GM10266 (cell line): Measurements from ENCODE around the gene SLC1A2.
"Not testable (repeated sequence)": the region's sequence is repeated elsewhere in the genome, so short reads cannot be mapped to it uniquely, and the experiment has no call there.

ENCODE experiments used
- DNase-seq: peaks from one replicate; pipeline ENCODE4 v3.0.0; 2012; ENCODE audit errors: extremely low spot score
- TF ChIP-seq, protein P1 (sequence below): IDR thresholded peaks from 2 replicates; pipeline ENCODE4 v1.5.1; 2012; ENCODE audit warnings: mild to moderate bottlenecking, low read depth; ENCODE audit not compliant: control insufficient read depth, insufficient read depth; ENCODE audit errors: missing control alignments

Gene SLC1A2

GRCh38 chr11:35234460-35235156 is 184.8 kb downstream of the SLC1A2 start:
- TF ChIP-seq, protein P1, sequence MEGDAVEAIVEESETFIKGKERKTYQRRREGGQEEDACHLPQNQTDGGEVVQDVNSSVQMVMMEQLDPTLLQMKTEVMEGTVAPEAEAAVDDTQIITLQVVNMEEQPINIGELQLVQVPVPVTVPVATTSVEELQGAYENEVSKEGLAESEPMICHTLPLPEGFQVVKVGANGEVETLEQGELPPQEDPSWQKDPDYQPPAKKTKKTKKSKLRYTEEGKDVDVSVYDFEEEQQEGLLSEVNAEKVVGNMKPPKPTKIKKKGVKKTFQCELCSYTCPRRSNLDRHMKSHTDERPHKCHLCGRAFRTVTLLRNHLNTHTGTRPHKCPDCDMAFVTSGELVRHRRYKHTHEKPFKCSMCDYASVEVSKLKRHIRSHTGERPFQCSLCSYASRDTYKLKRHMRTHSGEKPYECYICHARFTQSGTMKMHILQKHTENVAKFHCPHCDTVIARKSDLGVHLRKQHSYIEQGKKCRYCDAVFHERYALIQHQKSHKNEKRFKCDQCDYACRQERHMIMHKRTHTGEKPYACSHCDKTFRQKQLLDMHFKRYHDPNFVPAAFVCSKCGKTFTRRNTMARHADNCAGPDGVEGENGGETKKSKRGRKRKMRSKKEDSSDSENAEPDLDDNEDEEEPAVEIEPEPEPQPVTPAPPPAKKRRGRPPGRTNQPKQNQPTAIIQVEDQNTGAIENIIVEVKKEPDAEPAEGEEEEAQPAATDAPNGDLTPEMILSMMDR: no peak
- DNase-seq: no peak

- TF ChIP-seq, protein P1: no peak
- DNase-seq: no peak
Measured at GRCh38 chr11:35233518-35233917, 185.8 kb downstream of the SLC1A2 start.

- DNase-seq: no peak
- TF ChIP-seq, protein P1: no peak
Measured at GRCh38 chr11:35232891-35233330, 186.4 kb downstream of the SLC1A2 start.

DNA sequence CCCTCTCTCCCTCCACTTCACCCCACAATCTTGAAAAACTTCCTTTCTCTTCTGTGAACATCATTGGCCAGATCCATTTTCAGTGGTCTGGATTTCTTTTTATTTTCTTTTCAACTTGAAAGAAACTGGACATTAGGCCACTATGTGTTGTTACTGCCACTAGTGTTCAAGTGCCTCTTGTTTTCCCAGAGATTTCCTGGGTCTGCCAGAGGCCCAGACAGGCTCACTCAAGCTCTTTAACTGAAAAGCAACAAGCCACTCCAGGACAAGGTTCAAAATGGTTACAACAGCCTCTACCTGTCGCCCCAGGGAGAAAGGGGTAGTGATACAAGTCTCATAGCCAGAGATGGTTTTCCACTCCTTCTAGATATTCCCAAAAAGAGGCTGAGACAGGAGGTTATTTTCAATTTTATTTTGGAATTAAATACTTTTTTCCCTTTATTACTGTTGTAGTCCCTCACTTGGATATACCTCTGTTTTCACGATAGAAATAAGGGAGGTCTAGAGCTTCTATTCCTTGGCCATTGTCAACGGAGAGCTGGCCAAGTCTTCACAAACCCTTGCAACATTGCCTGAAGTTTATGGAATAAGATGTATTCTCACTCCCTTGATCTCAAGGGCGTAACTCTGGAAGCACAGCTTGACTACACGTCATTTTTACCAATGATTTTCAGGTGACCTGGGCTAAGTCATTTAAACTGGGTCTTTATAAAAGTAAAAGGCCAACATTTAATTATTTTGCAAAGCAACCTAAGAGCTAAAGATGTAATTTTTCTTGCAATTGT is 188.1 kb downstream of the SLC1A2 start:
- TF ChIP-seq, protein P1: no peak
- no peak for DNase-seq

GRCh38 chr11:35230388-35230787 is 189.0 kb downstream of the SLC1A2 start:
- no peak for DNase-seq
- TF ChIP-seq, protein P1: no peak

- no peak for DNase-seq
- TF ChIP-seq, protein P1: no peak
Measured at GRCh38 chr11:35228328-35228725, 191.0 kb downstream of the SLC1A2 start.

DNA sequence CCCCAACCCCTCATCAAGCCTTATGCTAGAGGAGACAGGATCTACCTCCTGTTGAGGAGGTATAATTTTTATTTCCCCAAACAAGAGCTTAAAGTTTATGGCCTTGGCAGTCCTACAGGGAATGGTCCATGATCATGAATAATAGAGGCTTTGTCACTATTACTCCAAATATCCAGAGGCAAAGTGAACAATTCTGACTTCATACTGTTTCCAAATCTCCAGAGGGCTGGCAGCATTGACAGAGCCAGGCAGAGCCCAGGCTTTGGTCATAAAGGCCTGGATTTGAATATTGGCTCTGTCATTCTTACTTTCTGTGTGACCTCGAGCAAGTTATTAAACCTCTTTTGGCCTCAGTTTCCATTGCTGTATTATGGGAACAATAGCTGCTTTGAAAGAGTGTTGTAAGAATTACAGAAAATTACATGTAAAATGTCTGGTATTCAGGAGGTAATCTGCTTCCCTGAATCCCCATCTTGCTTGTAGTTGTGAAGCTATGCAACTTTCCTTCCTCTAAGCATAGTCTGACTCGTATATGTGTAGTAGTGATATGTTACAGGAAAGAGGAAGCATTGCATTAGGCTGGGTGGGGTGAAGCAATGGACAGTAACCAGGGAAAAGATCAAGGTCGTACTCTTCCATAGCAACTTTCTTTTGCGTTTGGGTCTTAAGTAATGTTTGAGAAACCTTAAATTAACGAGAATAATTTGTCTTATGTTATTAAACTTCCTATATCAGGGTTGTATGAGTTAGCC is 191.6 kb downstream of the SLC1A2 start:
- no peak for DNase-seq
- TF ChIP-seq, protein P1: no peak

DNA sequence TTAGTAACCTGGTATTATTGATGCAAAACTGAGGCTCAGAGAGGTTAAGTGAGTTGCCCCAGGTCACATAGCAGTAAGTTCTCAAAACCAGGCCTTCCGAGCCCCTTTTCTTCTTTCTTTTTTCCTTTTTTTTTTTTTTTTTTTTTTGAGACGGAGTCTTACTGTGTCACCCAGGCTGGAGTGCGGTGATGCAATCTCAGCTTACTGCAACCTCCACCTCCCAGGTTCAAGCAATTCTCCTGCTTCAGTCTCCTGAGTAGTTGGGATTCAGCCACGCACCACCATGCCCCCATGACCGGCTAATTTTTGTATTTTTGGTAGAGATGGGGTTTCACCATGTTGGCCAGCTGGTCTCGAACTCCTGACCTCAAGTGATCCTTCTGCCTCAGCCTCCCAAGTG is 192.6 kb downstream of the SLC1A2 start:
- not testable (repeated sequence) for DNase-seq
